Fibroblast of skin of back (primary cell): ENCODE measurements around the gene FLOT2.
"Not testable (repeated sequence)": the region's sequence is repeated elsewhere in the genome, so short reads cannot be mapped to it uniquely, and the experiment has no call there.

Experiments used
- DNase-seq: peaks from one replicate; pipeline ENCODE4 v3.0.0-alpha.2; 2013

FLOT2 gene

GRCh38 chr17:28916302-28916934, 18.9 kb upstream of the FLOT2 start:
- DNase-seq, result peak; percentile 35

GRCh38 chr17:28912938-28913333, 15.4 kb upstream of the FLOT2 start:
- no peak for DNase-seq

GRCh38 chr17:28912281-28912937, 14.9 kb upstream of the FLOT2 start:
- no peak for DNase-seq

GRCh38 chr17:28911411-28912045, 14.0 kb upstream of the FLOT2 start:
- no peak for DNase-seq

- DNase-seq, result no peak
These were observed 13.0 kb upstream of the FLOT2 start for GRCh38 chr17:28910534-28910933.

GRCh38 chr17:28908640-28909167, 11.2 kb upstream of the FLOT2 start:
- DNase-seq, result peak; percentile 56

- no peak for DNase-seq
These were observed 10.4 kb upstream of the FLOT2 start for GRCh38 chr17:28907709-28908475.

- DNase-seq, result no peak
These were observed 9.3 kb upstream of the FLOT2 start for GRCh38 chr17:28906706-28907438.

GRCh38 chr17:28906276-28906675, 8.7 kb upstream of the FLOT2 start:
- DNase-seq, result no peak

GRCh38 chr17:28904800-28905199, 7.3 kb upstream of the FLOT2 start:
- no peak for DNase-seq

GRCh38 chr17:28903546-28903841, 6.0 kb upstream of the FLOT2 start:
- not testable (repeated sequence) for DNase-seq

GRCh38 chr17:28902819-28903545, 5.4 kb upstream of the FLOT2 start, which contains the start of gene DHRS13:
Gene DHRS13 (minus strand): TSS chr17:28903079. CDS start chr17:28902944, 135 bp downstream.
- peak; percentile 85 for DNase-seq

- DNase-seq, result no peak
These were observed 4.6 kb upstream of the FLOT2 start for GRCh38 chr17:28901866-28902818.

GRCh38 chr17:28900986-28901726, 3.6 kb upstream of the FLOT2 start:
- DNase-seq, result no peak

GRCh38 chr17:28899212-28899815, 1.8 kb upstream of the FLOT2 start:
- no peak for DNase-seq

GRCh38 chr17:28898527-28898955, 1.0 kb upstream of the FLOT2 start:
- no peak for DNase-seq

GRCh38 chr17:28897769-28898526, 415 bp upstream of the FLOT2 start:
- no peak for DNase-seq

GRCh38 chr17:28896491-28896883, 1.0 kb downstream of the FLOT2 start:
- no peak for DNase-seq
